Measurements from ENCODE around the gene MAGEA9.

GRCh38 chrX:149829751-149830191 lies 48.0 kb downstream of the MAGEA9 start:
- TF ChIP-seq CTCF (IDR thresholded peaks at IDR 0.05; ENCODE audit: low read length) (no peak), EZH2 (IDR thresholded peaks at IDR 0.05; ENCODE audit: borderline replicate concordance, low read length) (no peak)
